Mesenteric fat pad (tissue), 1 donor: Measurements from ENCODE around the gene ZFYVE27. TPM values are rescaled to one million over a fixed set of nuclear protein-coding genes. Genes with fewer than 3 reads are reported as not detected.
A peak's percentile ranks its signal among the peaks of the same experiment; 100 is the strongest.

Source experiments
- DNase-seq: peaks from one replicate; pipeline ENCODE4 v3.0.0-alpha.2; 2020; ENCODE audit warnings: low spot score
- total RNA-seq: library from RNA; stranded (reverse); fragmentation: NEBNext Ultra II Directional; extraction: Animal tissue kit (Norgen Biotek cat#: 25700); gene quantifications from one replicate; pipeline ENCODE4 v1.2.1, GENCODE V29; 2021
- donor health status: DM: yes; HTN: yes; CAD: no.

Gene ZFYVE27
- total RNA-seq, 1 donor from 2014 or later, result 19.2 TPM

GRCh38 chr10:97743169-97743943, 6.4 kb downstream of the ZFYVE27 start:
- DNase-seq, result no peak

GRCh38 chr10:97744405-97745035, 7.6 kb downstream of the ZFYVE27 start:
- DNase-seq, result no peak

GRCh38 chr10:97747573-97747972, 10.6 kb downstream of the ZFYVE27 start:
- DNase-seq, result peak; percentile 28

- DNase-seq, result peak; percentile 28
Observed at GRCh38 chr10:97748116-97748515, 11.2 kb downstream of the ZFYVE27 start.

GRCh38 chr10:97752956-97753355, 16.0 kb downstream of the ZFYVE27 start:
- no peak for DNase-seq

GRCh38 chr10:97754726-97755125, 17.8 kb downstream of the ZFYVE27 start:
- no peak for DNase-seq

GRCh38 chr10:97755718-97756117, 18.8 kb downstream of the ZFYVE27 start:
- DNase-seq, result no peak

- no peak for DNase-seq
Observed at GRCh38 chr10:97757471-97757870, 20.5 kb downstream of the ZFYVE27 start.

GRCh38 chr10:97759158-97759887, 22.4 kb downstream of the ZFYVE27 start:
- DNase-seq, result no peak

- DNase-seq, result no peak
Observed at GRCh38 chr10:97759946-97760345, 23.0 kb downstream of the ZFYVE27 start.

GRCh38 chr10:97760461-97761257, 23.7 kb downstream of the ZFYVE27 start:
- no peak for DNase-seq

- DNase-seq, result no peak
Observed at GRCh38 chr10:97761331-97761865, 24.5 kb downstream of the ZFYVE27 start.

GRCh38 chr10:97762056-97762455, 25.1 kb downstream of the ZFYVE27 start:
- DNase-seq, result no peak

- DNase-seq, result no peak
Observed at GRCh38 chr10:97762816-97763215, 25.9 kb downstream of the ZFYVE27 start.

GRCh38 chr10:97763411-97763810, 26.5 kb downstream of the ZFYVE27 start:
- DNase-seq, result no peak

- DNase-seq, result no peak
Observed at GRCh38 chr10:97763947-97764346, 27.0 kb downstream of the ZFYVE27 start.

GRCh38 chr10:97764519-97764931, 27.6 kb downstream of the ZFYVE27 start:
- no peak for DNase-seq

GRCh38 chr10:97765201-97765600, 28.3 kb downstream of the ZFYVE27 start:
- DNase-seq, result no peak

- DNase-seq, result no peak
Observed at GRCh38 chr10:97766106-97766810, 29.3 kb downstream of the ZFYVE27 start.
